ENCODE measurements around the gene LOC128125822.
A peak's percentile ranks its signal among the peaks of the same experiment; 100 is the strongest.
"Not testable (repeated sequence)": the region's sequence is repeated elsewhere in the genome, so short reads cannot be mapped to it uniquely, and the experiment has no call there.

Gene LOC128125822

GRCh38 chr6:63584566-63584965 lies 12.3 kb downstream of the LOC128125822 start:
- Mint-ChIP-seq H3K27ac (ENCODE audit: unreplicated experiment) (no peak overlapping the region), H3K9me3 (ENCODE audit: unreplicated experiment) (no peaks in the 10 kb centered on the region), H3K4me1 (ENCODE audit: unreplicated experiment) (no peaks in the 10 kb centered on the region), H3K27me3 (ENCODE audit: unreplicated experiment) (peaks cover 1% of the 10 kb centered on the region), H3K4me3 (ENCODE audit: unreplicated experiment) (no peak overlapping the region), H3K36me3 (ENCODE audit: low read depth, unreplicated experiment) (peaks cover 10% of the 10 kb centered on the region)
- no peak for TF ChIP-seq CTCF (IDR thresholded peaks at IDR 0.05; ENCODE audit: unreplicated experiment)
- no peak for DNase-seq (ENCODE audit: low spot score)

DNA sequence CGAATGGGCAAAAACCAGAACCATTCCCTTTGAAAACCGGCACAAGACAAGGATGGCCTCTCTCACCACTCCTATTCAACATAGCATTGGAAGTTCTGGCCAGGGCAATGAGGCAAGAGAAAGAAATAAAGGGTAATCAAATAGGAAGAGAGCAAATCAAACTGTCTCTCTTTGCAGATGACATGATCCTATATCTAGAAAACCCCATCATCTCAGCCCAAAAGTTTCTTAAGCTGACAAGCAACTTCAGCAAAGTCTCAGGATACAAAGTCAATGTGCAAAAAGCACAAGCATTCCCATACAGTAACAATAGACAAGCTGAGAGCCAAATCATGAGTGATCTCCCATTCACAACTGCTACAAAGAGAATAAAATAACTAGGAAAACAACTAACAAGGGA lies 13.4 kb downstream of the LOC128125822 start:
- not testable (repeated sequence) for H3K9me3 Mint-ChIP-seq (ENCODE audit: unreplicated experiment); DNase-seq (ENCODE audit: low spot score); H3K4me1 Mint-ChIP-seq (ENCODE audit: unreplicated experiment); H3K27ac Mint-ChIP-seq (ENCODE audit: unreplicated experiment); H3K4me3 Mint-ChIP-seq (ENCODE audit: unreplicated experiment); H3K36me3 Mint-ChIP-seq (ENCODE audit: low read depth, unreplicated experiment); H3K27me3 Mint-ChIP-seq (ENCODE audit: unreplicated experiment)

DNA sequence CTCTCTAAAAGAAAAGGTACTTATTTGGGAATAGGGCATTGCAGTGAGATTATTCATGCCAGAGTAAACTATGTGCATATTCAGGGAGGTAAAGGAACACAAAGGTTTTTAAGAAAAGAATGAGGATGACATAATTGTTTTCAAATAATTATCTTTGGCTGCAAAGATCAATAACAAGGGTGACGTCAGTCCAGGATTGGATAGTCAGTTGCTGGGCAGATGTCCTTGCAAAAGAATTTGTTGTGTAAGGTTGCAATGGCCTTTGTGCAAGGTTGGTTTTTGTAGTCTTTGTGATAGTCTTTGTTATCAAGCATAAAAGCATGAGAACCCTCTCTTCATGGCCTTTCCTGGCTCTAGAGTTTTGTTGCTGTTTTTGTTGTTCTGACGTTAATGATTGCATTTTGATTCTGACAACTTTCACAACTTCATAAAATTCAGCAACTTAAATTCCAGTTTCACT lies 17.7 kb downstream of the LOC128125822 start:
- no peaks in the 10 kb centered on the region for H3K4me1 Mint-ChIP-seq (ENCODE audit: unreplicated experiment)
- no peak overlapping the region for H3K27ac Mint-ChIP-seq (ENCODE audit: unreplicated experiment)
- DNase-seq (ENCODE audit: low spot score) = no peak
- no peaks in the 10 kb centered on the region for H3K36me3 Mint-ChIP-seq (ENCODE audit: low read depth, unreplicated experiment)
- H3K4me3 Mint-ChIP-seq (ENCODE audit: unreplicated experiment) = no peak overlapping the region
- no peaks in the 10 kb centered on the region for H3K9me3 Mint-ChIP-seq (ENCODE audit: unreplicated experiment)
- peaks cover 1% of the 10 kb centered on the region for H3K27me3 Mint-ChIP-seq (ENCODE audit: unreplicated experiment)
- no peak for TF ChIP-seq CTCF (IDR thresholded peaks at IDR 0.05; ENCODE audit: unreplicated experiment)

DNA sequence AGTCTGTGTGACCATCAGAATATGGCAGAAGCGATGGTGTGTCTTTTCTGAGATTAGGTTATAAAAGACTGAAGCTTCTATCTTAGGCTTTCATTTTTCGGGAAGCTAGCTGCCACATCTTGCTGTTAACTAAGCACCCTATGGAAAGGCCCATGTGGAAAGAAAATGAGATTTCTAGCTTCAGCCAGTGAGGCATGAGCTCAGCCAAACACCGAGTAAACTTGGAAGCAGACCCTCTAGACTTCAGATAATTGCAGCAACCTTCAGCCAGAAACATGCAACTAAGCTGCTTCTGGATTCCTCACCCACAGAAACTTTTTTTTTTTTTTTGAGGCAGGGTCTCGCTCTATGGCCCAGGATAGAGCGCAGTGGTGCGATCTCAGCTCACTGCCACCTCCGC lies 20.6 kb downstream of the LOC128125822 start:
- no peaks in the 10 kb centered on the region for H3K9me3 Mint-ChIP-seq (ENCODE audit: unreplicated experiment)
- H3K4me3 Mint-ChIP-seq (ENCODE audit: unreplicated experiment) = no peak overlapping the region
- no peak for DNase-seq (ENCODE audit: low spot score)
- H3K27me3 Mint-ChIP-seq (ENCODE audit: unreplicated experiment) = no peaks in the 10 kb centered on the region
- no peaks in the 10 kb centered on the region for H3K36me3 Mint-ChIP-seq (ENCODE audit: low read depth, unreplicated experiment)
- H3K4me1 Mint-ChIP-seq (ENCODE audit: unreplicated experiment) = no peaks in the 10 kb centered on the region
- no peak for TF ChIP-seq CTCF (IDR thresholded peaks at IDR 0.05; ENCODE audit: unreplicated experiment)
- no peak overlapping the region for H3K27ac Mint-ChIP-seq (ENCODE audit: unreplicated experiment)

DNA sequence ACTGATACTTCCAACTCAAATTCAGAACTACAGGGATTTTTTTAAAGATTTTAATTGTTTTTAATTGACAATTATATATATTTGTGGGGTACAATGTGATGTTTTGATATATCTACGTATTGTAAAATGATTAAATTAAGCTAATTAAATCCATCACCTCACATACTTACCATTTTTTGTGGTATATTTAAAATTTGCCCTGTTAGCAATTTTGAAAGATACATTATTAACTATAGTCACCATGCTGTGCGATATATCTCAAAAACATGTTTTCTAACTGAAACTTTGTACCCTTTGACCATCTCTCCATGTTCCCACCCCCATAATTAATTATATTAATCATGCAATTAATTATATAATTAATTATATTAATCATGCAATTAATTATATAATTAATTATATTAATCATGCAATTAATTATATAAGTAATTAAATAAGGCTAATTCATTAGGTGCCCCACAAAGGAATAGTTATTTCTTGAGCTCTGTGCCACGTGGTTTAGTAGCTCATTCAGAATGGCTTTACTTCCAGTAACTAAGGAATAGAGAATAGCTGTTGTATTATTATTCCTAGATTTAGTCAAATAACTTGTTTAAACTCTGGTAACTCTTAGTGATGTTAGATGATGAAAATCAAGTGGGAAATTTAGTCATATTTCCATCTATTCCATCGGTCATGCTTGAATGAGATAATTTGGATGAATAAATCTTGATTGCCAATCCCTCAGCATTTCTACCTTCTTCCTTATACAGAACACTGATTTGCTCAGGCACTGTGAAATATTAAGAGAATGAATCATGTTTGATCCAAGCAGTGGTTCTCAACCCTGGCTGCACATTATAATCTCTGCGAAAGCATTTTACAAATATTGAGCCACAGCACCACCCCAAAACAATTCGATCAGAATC lies 25.1 kb downstream of the LOC128125822 start:
- Mint-ChIP-seq H3K4me3 (ENCODE audit: unreplicated experiment) (peak overlapping the region; percentile 88), H3K9me3 (ENCODE audit: unreplicated experiment) (no peaks in the 10 kb centered on the region), H3K27me3 (ENCODE audit: unreplicated experiment) (peaks cover 2% of the 10 kb centered on the region), H3K4me1 (ENCODE audit: unreplicated experiment) (no peaks in the 10 kb centered on the region), H3K27ac (ENCODE audit: unreplicated experiment) (no peak overlapping the region), H3K36me3 (ENCODE audit: low read depth, unreplicated experiment) (no peaks in the 10 kb centered on the region)
- TF ChIP-seq CTCF (IDR thresholded peaks at IDR 0.05; ENCODE audit: unreplicated experiment) = no peak
- no peak for DNase-seq (ENCODE audit: low spot score)
